HG02678 (cell line): Measurements from ENCODE around the gene JADE2.

Experiments used
- ATAC-seq: cut with Tn5 transposase; IDR thresholded peaks from one replicate; pipeline ENCODE4 v1.9.1; 2021; ENCODE audit warnings: mild to moderate bottlenecking, moderate library complexity; ENCODE audit not compliant: unreplicated experiment

JADE2 gene

DNA sequence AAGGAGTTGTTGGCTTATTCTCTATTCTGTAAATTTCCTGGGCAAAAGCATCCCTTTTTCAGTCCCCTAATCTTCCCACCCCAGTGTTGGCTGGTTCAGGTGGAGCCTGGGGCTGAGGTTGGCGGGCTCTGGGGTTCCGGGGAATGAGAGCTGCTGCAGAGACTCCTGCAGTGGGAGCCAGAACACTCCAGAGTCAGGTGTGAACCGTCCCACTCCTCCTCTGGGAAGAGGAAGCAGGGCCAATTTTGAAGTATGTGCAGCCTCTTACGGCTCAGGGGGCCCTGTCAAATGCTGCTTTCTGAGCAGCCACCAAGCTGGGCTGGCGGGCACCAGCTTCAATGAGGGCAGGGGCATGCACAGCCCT, 42.8 kb downstream of the JADE2 start:
- no peak for ATAC-seq

DNA sequence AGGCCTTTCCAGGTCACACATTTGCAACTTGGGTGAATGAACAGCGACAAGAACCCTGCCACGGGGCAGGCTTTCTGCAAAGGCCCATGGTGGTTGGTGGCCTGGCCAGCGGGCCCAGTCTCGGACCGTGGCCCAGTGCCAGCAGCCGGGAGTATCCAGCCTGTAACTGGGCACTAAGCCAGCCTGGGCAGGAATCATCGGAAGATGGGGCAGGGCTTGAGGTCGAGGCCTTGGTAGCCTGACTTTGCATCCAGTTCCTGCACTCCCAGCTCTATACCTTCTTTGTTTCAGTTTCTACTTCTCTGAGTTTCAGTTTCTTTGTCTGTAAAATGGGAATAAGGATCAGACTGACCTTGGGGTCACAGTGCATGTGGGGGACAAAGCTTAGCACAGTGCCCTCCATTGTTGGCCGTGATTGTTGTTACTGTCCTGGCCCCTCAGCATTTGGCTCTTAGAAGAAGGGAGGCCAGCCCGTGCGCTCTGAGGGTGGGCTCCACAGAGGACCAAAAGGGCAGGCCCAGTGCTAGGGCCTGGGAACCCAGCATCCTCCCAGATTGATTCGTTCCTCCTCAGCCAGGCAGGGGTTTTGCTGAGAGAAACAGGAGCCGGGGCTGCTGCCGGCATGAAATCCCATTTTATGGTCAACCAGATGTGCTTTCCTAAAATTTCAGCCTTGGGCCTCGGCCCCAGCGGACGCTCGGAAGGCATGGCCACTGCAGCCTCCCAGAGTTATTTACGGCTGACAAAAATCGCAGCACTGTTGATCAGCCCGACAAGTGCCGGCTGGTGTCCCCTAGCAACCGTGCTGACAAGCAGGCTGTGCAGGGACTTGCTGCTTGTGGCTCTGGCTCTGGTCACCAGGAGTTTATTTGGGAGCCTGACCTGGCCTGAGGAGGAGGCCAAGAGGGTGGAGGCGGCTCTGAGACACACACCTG, 43.6 kb downstream of the JADE2 start:
- ATAC-seq, result no peak

DNA sequence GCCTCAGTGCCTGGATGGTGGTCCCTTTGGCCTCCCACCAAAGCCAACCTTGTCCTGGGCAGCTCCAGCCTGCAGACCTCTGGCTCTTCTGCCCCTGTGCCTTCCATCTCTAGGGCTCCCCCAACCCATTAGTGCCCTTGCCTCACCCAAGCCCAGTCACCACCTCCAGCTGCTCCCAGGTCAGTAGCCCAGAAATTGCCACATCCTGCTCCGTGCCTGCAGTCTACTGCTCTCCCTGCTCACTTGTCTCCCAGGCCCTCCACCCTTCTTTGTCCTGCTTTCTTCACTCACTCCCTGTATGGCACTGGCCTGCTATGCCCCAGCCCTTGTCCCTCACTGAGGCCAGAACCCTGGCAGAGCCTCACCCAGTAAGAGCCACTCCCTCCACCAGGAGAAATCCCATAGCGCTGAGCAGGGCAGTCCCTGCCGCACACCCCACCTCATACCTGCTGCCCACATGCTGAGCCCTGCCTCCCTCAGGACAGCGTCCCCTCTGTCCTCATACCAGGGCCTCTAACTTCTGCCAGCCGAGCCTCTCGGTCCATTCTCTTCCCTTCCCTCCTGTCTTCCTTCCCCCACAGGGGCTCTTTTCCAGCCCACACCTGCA, 44.4 kb downstream of the JADE2 start:
- ATAC-seq, result no peak

DNA sequence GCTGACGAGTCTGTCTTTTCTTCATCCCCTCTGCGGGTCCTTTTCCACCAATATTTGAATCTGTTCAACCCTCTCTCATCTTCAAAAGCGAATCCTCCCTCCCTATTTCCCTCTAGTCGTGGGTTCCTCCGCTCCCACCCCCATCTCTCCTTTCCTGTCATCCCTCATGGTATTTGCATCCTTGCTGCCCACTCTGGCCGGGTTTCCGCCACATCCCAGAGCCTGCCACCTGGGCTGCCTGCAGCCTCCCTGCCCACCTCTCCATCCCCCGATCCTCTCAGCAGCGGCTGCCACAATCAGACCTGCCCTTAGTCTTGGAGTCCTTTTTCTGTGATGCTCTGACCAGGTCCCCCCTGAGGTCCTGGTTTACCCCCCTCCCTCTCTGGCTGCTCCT, 44.9 kb downstream of the JADE2 start:
- no peak for ATAC-seq

DNA sequence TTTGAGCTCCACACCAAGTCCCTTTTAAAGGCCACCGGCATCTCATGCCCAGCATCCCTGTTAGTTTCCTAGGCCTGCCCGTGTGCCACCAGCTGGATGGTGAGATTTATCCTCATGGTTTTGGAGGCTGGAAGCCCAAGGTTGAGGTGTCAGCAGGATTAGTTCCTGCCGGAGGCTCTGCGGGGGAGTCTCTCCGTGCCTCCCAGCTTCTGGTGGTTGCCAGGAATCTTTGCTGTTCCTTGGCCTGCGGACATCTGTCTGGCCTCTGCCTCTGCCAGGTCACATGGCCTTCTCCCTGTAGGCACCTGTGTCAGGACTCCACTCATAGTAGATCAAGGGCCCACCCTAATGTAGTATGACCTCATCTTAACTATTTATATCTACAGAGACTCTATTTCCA, 45.4 kb downstream of the JADE2 start:
- ATAC-seq, result no peak

DNA sequence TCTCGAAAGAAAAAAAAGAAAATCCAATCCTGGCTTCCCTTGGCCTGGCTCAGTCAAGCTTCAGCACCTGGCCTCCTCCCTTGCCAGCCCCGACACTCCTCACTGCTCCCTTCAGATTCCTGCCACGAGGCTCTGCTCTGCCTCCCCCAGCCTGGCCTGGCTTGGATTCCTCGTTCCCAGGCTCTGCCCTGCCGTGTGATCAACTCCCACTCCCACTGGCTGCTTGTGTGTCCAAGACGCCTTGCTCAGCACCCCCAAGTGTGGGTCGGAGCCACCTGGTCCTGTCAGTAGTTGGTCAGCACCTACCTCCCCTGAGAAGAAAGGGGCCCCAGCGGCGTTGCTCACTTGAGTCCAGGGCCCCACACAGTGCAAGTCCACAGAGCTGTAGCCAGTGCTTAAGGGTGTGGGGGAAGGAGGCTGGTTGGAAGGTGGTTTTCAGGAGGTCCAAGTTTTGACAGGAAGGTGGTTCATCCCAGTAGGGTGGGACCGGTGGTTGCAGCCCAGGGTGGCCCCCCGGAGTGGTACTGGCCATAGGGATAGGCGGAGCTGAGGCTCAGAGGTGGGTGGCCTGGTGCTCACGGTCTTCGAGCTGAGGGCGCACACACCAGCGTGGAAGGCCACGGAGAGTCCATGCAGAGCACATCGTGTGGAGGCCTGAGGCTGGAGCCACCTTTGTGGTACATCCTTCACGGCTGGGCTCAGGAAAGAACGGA, 46.4 kb downstream of the JADE2 start:
- ATAC-seq, result no peak

DNA sequence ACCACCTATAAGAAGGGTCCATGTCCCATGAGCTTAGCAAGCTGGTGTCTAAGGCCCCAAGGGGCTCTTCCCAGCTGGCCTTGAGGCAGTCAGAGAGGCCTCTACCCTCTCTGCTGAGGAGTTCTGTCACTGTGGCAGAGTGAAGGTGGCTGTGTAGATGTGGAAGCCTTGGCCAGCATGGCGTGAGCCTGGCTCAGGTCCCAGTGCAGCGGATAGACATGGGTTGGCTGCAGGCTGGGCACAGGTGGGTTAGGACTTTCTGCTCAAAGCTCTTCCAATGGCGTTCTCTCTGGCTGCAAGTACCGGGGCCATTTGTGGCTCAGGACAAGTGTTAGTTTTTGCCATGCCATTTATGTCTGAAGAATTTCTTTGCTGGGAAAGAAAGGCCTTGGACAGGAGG, 47.3 kb downstream of the JADE2 start:
- no peak for ATAC-seq

DNA sequence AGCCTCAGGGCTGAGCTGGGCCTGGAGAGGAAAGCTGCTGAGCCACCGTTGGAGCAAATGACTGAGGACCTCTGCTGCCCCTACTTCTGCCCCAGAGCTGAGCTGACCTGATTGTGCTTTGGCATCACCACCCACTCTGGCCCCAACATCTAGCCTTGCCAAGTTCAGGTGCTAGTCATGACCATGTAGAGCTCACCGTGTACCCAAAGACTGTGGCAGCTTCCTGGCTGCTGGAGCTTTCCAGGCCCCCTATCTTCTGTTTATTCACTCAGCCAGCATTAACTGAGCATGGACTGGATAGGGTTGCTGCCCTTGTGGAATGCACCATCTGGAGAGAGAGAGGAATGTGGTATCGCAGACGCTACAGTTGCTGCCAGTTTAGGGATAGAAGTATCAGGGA, 49.1 kb downstream of the JADE2 start:
- ATAC-seq, result no peak

DNA sequence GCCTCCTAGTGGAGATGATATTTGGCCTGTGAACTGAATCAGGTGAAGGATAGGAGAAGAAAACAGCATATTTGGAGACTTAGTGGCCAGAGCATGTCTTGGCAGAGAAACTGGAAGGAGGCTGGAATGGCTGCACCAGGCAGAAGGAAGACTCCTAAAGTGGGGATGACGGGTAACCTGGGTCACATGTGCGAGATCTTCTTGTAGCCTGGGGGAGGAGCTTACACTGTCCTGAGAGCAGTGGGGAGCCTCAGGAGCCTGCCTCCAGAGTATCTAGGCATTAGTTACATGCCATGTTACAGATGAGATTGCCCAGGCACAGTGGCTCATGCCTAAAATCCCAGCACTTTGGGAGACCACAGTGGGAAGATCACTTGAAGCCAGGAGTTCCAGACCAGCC, 49.8 kb downstream of the JADE2 start:
- no peak for ATAC-seq

DNA sequence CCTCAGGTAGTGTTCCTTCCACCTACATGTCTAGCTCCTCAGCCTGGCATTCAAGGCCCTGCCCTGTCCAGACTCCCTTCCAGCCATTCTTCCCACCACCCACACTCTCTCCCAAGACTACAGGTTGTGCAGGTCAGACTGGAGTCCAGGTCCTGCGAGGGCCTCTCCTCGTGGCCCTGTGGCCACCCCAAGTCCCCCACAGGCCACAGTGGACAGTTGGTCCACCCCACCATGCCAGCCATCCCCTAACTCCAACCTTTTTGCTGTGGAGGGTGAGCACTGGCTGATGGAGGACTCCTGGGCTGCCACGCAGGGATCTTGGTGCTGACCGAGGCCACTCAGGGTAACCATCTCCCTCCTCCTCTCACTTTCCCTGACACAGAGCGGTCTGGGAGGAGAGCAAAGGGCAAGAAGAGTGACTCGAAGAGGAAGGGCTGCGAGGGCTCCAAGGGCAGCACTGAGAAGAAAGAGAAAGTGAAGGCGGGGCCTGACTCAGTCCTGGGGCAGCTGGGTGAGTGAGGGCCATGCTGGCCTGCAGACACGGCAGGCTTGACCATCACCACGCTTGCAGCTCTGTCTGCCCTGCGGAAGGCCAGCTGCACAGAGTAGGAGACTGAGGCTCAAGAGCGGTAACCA, 51.0 kb downstream of the JADE2 start:
- no peak for ATAC-seq

DNA sequence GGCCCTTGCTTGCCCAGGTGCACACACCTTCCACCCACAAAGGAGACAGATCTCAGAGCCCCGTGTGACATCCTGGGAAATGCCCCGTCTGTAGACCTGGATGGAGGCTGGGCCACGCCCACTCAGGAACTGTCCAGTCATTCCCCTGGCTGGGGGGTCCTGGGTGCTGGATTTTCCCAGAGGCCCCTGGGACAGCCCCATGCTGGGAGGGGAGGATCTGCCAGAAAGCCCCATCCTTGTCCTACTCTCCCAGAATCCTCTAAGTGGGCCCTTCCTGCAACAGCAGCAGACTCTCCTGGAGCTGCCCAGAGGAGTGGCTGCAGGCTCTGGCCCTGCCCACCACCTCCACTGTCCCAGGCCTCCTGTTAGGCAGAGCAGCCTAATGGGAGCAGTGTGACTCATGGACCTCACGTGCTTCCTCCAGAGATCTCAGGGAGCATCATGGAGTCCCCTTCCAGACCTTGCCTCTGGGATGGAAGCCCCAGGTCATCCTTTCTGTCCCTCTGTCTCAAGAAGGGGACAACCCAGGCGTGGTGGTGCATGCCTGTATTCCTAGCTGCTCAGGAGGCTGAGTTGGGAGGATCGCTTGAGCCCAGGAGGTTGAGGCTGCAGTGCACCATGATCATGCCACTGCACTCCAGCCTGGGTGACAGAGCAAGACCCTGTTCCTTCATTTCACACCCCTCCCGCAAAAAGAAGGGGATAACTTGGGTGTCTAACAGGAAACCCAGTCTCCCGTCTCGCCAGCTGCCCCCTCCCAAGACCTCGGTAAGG, 51.7 kb downstream of the JADE2 start:
- no peak for ATAC-seq

DNA sequence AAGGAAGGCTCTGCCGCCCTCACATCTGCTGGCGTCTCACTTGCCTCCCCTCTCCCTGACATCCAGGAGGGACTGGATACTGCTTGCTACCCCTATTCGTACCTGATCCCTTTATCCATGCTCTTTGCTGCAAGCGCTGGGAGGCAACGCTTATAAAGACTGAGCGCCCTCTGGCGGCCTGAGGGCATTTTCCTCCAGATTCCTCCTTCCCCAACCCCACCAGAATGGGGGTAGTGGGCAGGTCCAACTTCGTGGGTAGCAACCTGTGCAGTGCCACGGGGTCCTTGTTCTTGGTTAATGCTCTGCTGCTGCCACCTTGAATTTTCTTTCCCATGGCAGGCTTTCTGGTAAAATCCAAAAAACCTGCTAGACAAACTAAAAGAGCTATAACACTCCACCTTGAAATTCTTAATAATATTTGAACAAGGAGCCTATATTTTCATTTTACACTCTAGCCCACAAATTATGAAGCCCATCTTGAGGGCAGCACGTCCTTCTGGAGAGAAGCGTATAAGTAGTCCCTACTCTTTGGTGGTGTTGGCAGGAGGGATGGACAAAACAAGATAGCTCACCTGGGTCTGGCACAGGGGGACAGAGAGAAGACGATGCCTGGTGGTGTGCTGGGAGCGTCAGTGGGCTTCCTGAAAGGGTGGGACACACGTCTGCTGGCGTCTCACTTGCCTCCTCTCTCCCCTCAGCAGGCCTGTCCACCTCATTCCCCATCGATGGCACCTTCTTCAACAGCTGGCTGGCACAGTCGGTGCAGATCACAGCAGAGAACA, 52.5 kb downstream of the JADE2 start:
- ATAC-seq, result no peak

DNA sequence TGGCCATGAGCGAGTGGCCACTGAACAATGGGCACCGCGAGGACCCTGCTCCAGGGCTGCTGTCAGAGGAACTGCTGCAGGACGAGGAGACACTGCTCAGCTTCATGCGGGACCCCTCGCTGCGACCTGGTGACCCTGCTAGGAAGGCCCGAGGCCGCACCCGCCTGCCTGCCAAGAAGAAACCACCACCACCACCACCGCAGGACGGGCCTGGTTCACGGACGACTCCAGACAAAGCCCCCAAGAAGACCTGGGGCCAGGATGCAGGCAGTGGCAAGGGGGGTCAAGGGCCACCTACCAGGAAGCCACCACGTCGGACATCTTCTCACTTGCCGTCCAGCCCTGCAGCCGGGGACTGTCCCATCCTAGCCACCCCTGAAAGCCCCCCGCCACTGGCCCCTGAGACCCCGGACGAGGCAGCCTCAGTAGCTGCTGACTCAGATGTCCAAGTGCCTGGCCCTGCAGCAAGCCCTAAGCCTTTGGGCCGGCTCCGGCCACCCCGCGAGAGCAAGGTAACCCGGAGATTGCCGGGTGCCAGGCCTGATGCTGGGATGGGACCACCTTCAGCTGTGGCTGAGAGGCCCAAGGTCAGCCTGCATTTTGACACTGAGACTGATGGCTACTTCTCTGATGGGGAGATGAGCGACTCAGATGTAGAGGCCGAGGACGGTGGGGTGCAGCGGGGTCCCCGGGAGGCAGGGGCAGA, 53.3 kb downstream of the JADE2 start:
- ATAC-seq, result no peak

DNA sequence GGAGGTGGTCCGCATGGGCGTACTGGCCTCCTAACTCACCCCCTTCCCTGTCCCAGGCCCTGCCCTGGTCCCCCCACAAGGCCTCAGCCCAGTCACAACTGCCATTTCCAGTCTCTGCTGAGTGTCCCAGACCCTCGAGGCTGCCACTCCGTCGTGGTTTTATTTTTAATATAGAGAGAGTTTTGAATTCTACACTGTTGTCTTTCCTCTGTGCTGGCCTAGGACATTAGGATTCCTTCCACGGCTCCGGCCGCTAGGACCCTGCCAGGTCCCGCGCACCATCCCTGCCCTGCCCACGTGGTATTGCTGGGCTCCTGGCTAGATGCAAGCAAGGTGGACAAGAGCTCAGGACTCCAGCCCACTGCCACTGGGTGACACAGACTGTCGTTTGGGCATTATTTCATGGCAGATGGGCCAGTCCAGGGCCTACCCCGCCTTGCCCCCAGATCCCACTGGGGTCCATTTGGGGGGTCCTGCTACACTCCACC, 53.9 kb downstream of the JADE2 start:
- ATAC-seq, result no peak

DNA sequence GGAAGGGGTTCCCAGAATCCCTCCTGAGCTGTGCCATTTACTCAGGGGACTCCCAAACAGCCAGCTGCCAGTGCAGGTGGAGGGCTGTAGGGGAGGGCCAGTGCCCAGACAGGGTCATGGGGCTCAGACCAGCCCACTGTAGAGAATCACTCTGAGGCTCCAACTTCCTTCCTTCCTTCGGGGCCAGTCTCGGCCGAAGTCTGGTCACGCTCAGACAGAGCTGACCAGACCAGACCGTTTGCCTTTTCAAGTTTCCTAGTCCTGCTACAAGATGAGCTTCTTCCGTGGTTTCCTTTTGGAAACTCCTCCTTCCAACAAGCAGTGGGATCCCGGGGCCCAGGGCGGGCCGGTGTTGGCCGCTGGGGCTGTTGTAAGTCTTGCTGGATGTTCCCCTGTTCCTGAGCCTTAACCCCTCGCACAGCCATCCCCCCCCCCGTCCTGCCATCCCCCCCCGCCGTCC, 54.6 kb downstream of the JADE2 start:
- no peak for ATAC-seq

DNA sequence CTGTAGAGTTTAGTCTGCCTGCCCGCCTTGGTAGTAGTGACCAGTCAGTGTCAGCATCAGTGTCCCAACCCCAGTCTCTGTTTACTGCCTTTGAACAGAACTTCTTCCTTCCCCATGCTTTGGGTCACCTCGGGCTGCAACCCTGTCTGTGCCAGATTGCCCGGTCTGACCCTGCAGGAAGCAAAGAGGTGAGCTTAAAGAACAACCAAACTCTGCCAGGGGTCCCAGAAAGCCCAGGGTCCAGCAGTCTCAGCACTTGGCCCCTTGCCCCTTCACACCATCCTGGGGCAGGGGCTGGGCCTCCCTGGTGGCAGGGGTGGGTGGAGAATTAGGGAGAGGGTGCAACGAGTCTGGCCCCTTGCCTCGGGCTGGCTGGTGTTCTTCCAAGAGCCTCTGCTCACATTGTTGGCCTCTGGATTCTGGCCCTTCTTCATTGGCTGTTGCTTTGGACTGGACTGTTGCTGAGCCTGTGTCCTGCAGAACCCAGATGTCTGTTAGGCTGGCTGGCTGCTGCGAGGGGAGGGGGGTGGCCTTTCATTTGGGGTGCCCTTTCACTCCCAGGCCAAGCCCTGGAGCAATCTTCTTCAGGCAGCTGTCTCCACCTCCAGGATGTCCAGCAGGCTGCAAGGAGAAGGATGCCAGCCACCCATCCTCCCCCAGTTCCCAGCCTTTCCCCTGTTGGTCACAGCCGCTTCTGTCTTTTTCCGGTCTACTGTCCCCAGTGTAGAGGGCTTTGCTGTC, 55.9 kb downstream of the JADE2 start:
- ATAC-seq, result no peak

DNA sequence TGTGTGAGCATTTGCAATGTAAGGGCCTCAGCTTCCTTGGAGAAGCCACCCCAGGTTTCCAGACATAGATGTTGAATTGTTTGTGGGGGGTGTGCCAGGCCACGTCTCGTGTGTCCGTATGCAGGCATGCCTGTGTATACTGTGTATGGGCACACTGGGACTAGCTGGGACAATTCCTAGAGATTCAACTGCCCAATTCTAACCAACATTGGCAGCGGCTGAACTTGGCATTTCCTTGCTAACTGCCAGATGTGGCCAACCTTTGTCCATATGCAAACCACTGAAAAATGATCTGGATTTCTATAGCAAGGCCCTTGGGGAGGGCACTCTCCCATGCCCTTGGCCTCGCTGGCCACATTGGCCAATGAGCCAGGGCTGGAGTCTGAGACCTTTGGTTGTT, 56.8 kb downstream of the JADE2 start:
- no peak for ATAC-seq

DNA sequence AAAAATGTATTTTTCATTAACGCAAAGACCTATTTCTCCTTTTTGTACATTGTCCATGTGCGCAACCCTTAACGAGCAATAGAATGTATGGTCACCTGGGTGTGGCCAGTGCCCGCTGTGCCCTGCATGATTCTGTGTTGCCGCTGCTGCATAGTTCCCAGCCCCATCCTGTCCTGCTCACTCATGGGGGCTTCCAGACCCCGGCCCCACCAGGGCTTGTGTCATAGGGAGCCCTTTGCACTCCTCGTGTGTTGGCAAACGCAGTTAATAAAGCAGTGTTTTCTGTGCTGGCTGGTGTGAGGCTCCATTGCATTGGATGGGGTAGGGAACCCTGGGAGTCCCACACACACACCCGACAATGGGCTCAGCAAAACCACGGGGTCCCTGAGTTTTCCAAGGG, 57.5 kb downstream of the JADE2 start:
- ATAC-seq, result no peak
